Lower leg skin (tissue), 3 donors: ENCODE data around the gene TNS3.

Source experiments
- CTCF ChIP-seq, 3 donors: fragments of 450-650 bp; IDR thresholded peaks; one replicate each; pipeline ENCODE4 v1.5.1; 2016; ENCODE audit warnings: antibody characterized with exemption in 3 of 3, mild to moderate bottlenecking in 3 of 3, moderate library complexity in 2 of 3
- POLR2A ChIP-seq, 2 donors: fragments of 450-650 bp; IDR thresholded peaks; one replicate each; pipeline ENCODE4 v1.6.1; 2016 to 2017; ENCODE audit warnings: antibody characterized with exemption in 2 of 2, mild to moderate bottlenecking in 1 of 2, moderate library complexity in 1 of 2

GRCh38 chr7:47228386-47229014 lies 353.4 kb downstream of the TNS3 start:
- TF ChIP-seq POLR2A (IDR thresholded peaks at IDR 0.05) = no peak
- TF ChIP-seq CTCF (IDR thresholded peaks at IDR 0.05) = no peak
